ENCODE data around the gene C11orf65. TPM values are rescaled to one million over a fixed set of nuclear protein-coding genes. Genes with fewer than 3 reads are reported as not detected.

Gene C11orf65
- total RNA-seq, 2 donors from 2014 or later, result 0.50 to 0.64 TPM

DNA sequence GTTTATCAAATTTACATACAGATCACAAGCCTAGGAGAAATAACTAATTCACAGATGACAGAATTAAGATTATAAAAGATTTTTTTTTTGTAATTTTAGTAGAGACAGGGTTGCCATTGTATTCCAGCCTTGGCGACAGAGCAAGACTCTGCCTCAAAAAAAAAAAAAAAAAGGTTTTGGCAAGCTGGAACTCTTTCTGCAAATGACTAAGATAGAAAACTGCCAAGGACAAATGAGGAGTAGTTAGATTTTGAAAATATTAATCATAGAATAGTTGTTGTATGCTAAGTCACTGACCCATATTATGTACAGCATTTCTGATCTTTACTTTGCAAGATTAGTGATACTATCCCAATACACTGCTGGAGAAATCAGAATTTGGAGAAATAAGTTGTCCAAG is 99.2 kb downstream of the C11orf65 start:
- no peaks in the 10 kb centered on the region for H3K27me3 ChIP-seq

DNA sequence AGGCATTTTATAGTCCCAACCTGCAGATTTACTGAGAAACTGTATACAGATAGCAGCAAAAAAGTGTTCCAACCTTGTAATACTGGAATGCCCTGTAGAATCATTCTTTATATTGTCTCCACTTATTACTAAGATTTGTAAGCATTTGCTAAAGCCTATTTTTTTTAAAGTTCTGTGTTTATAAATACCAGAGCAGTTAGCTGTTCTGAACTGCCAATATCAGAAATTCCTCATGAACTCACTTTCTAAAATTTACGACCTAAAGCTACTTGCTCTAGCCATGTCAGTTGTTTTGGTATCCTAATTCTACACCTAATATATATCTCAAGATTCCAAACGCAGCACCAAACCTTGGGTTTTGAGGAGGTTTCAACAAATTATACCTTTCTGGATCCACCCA is 103.2 kb downstream of the C11orf65 start:
- TF ChIP-seq, protein P1, sequence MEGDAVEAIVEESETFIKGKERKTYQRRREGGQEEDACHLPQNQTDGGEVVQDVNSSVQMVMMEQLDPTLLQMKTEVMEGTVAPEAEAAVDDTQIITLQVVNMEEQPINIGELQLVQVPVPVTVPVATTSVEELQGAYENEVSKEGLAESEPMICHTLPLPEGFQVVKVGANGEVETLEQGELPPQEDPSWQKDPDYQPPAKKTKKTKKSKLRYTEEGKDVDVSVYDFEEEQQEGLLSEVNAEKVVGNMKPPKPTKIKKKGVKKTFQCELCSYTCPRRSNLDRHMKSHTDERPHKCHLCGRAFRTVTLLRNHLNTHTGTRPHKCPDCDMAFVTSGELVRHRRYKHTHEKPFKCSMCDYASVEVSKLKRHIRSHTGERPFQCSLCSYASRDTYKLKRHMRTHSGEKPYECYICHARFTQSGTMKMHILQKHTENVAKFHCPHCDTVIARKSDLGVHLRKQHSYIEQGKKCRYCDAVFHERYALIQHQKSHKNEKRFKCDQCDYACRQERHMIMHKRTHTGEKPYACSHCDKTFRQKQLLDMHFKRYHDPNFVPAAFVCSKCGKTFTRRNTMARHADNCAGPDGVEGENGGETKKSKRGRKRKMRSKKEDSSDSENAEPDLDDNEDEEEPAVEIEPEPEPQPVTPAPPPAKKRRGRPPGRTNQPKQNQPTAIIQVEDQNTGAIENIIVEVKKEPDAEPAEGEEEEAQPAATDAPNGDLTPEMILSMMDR (IDR thresholded peaks at IDR 0.05), result no peak
- no peak overlapping the region for H3K9ac ChIP-seq (ENCODE audit: low read depth in 2 of 2, low read length in 2 of 2)
- no peaks in the 10 kb centered on the region for H3K27me3 ChIP-seq
- no peaks in the 10 kb centered on the region for H3K36me3 ChIP-seq
- no peak overlapping the region for H3K4me3 ChIP-seq
- no peaks in the 10 kb centered on the region for H3K4me1 ChIP-seq
- intact Hi-C loops (cut with DNase I), result no loop called here
- H3K27ac ChIP-seq, result no peak overlapping the region
- no peak for DNase-seq
- H3K9me3 ChIP-seq, result no peaks in the 10 kb centered on the region

More for the DNA sequence above, 99.2 kb downstream of the C11orf65 start:
- DNase-seq, result no peak
- H3K9ac ChIP-seq (ENCODE audit: low read depth in 2 of 2, low read length in 2 of 2), result no peak overlapping the region
- H3K9me3 ChIP-seq, result no peaks in the 10 kb centered on the region
- no peak overlapping the region for H3K4me3 ChIP-seq
- TF ChIP-seq, protein P1 (IDR thresholded peaks at IDR 0.05), result no peak
- no peak overlapping the region for H3K27ac ChIP-seq
- no peaks in the 10 kb centered on the region for H3K36me3 ChIP-seq
- intact Hi-C loops (cut with DNase I), result no loop called here
- no peaks in the 10 kb centered on the region for H3K4me1 ChIP-seq

DNA sequence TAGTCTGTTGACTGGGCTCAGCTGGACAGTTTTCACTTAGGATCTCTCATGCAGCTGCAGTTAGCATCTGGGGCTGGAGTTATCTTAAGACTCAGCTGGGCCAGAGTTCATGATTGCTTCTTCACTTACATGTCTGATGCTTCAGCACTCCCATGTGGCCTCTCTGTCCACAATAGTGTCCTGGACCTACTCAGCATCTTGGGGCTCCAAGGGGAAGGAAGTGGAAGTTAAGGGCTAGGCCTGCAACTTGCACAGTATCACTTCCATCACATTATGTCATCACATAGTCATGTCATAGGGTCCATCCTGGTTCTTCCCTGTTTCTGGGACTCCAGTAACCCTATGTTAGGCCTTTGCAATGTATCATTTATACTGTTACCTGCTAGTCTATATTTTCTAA is 115.9 kb downstream of the C11orf65 start:
- intact Hi-C loops (cut with DNase I), result no loop called here
- Histone ChIP-seq H3K36me3 (peaks cover 7% of the 10 kb centered on the region), H3K27me3 (no peaks in the 10 kb centered on the region), H3K4me3 (no peak overlapping the region), H3K9me3 (no peaks in the 10 kb centered on the region), H3K9ac (ENCODE audit: low read depth in 2 of 2, low read length in 2 of 2) (no peak overlapping the region), H3K27ac (no peak overlapping the region), H3K4me1 (no peaks in the 10 kb centered on the region)
- TF ChIP-seq, protein P1 (IDR thresholded peaks at IDR 0.05), result no peak
- no peak for DNase-seq

DNA sequence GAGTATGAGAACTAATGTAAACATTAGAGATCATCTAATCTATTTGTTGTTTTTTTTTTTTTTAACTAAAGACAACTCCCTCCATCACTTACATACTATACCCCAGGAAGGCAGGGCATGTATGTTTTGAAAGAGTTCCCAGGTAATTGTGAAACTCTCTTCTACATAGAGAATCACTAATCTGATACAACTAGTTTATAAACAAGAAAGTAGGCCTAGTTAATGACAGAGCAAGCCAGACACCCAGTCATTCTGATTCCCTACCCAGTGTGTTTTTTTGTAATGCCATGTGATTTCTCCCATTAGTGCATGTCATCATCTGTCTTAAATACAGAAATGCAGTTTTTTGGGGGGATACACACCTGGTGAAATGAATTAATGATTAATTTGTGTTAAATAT is 120.9 kb downstream of the C11orf65 start:
- Histone ChIP-seq H3K4me3 (no peak overlapping the region), H3K27ac (no peak overlapping the region), H3K9me3 (no peaks in the 10 kb centered on the region), H3K36me3 (no peaks in the 10 kb centered on the region), H3K4me1 (no peaks in the 10 kb centered on the region), H3K27me3 (no peaks in the 10 kb centered on the region), H3K9ac (ENCODE audit: low read depth in 2 of 2, low read length in 2 of 2) (no peak overlapping the region)
- no peak for DNase-seq
- intact Hi-C loops (cut with DNase I), result no loop called here
- TF ChIP-seq, protein P1 (IDR thresholded peaks at IDR 0.05), result no peak

DNA sequence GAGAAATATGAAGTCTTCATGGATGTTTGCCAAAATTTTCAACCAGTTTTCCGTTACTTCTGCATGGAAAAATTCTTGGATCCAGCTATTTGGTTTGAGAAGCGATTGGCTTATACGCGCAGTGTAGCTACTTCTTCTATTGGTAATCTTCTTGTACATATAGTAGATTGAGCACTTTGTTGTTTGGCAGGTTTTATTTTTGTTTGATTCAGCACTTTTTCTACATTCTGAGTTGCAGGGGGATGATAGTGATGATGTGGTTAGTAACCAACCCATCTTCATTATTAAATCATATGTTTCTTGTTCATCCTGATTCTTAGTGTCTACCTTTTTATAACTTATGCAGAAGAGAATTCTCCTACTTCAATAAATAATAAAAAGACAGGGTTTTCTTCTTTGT is 121.6 kb downstream of the C11orf65 start:
- Histone ChIP-seq H3K27me3 (no peaks in the 10 kb centered on the region), H3K27ac (no peak overlapping the region), H3K4me1 (no peaks in the 10 kb centered on the region), H3K9me3 (no peaks in the 10 kb centered on the region), H3K9ac (ENCODE audit: low read depth in 2 of 2, low read length in 2 of 2) (no peak overlapping the region), H3K36me3 (no peaks in the 10 kb centered on the region), H3K4me3 (no peak overlapping the region)
- intact Hi-C loops (cut with DNase I), result no loop called here
- TF ChIP-seq, protein P1 (IDR thresholded peaks at IDR 0.05), result no peak
- DNase-seq, result no peak

DNA sequence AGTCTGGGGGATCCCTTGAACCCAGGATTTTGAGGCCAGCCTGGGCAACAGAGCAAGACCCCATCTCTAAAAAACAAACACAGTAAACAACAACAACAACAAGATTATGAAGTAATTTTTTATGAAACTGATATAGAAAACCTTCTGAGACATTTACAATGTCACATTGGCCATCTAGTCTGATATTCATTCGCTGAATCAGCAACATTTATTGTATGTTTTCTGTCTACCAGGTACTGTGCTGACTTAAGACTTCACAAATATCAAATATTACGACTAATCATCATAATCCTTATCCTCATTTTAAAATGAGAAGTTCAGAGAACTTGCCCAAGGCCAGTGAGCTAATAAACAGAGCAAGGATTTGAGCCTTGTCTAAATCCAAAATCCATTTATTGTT is 123.6 kb downstream of the C11orf65 start:
- Histone ChIP-seq H3K9ac (ENCODE audit: low read depth in 2 of 2, low read length in 2 of 2) (no peak overlapping the region), H3K4me3 (no peak overlapping the region), H3K27ac (no peak overlapping the region), H3K4me1 (no peaks in the 10 kb centered on the region), H3K36me3 (no peaks in the 10 kb centered on the region), H3K27me3 (no peaks in the 10 kb centered on the region), H3K9me3 (no peaks in the 10 kb centered on the region)
- DNase-seq, result no peak
- intact Hi-C loops (cut with DNase I), result no loop called here
- TF ChIP-seq, protein P1 (IDR thresholded peaks at IDR 0.05), result no peak
